Kidney (tissue), 14 donors: ENCODE results near the gene NR2C2AP. TPM values are rescaled to one million over a fixed set of nuclear protein-coding genes. Genes with fewer than 3 reads are reported as not detected.

Experiments
- DNase-seq, 5 donors: peaks; one replicate each; pipeline ENCODE4 v3.0.0-alpha.2; 2013 to 2020
- FAIRE-seq: peaks from 2 replicates; lab custom pipeline; 2012; peaks lifted over from hg19 to GRCh38; lab: Jason Lieb, UNC
- H3K27ac ChIP-seq, 2 donors: one replicate each; pipeline ENCODE4 v1.7.0; 2013; ENCODE audit warnings: low read depth in 2 of 2, low read length in 2 of 2, inconsistent platforms in 1 of 2
- H3K27me3 ChIP-seq: one replicate; pipeline ENCODE4 v1.7.1; 2013; ENCODE audit warnings: low read length, inconsistent platforms; ENCODE audit not compliant: control insufficient read depth, insufficient read depth
- H3K36me3 ChIP-seq, 3 donors: one replicate each; pipeline versions ENCODE4 v1.7.0 to v1.7.1; 2013; ENCODE audit warnings: low read length in 3 of 3, control low read depth in 1 of 3, inconsistent platforms in 1 of 3; ENCODE audit not compliant: insufficient read depth in 3 of 3, control insufficient read depth in 2 of 3
- H3K4me1 ChIP-seq, 3 donors: one replicate each; pipeline versions ENCODE4 v1.7.0 to v1.7.1; 2013; ENCODE audit warnings: low read length in 3 of 3, inconsistent platforms in 1 of 3, low read depth in 1 of 3; ENCODE audit not compliant: control insufficient read depth in 2 of 3, insufficient read depth in 2 of 3
- H3K4me3 ChIP-seq, 3 donors: one replicate each; pipeline versions ENCODE4 v1.7.0 to v1.8.1; 2013; ENCODE audit warnings: low read length in 3 of 3, control low read depth in 1 of 3, inconsistent platforms in 1 of 3
- H3K9ac ChIP-seq, 3 donors: one replicate each; pipeline versions ENCODE4 v1.7.0 to v1.7.1; 2013; ENCODE audit warnings: low read length in 3 of 3, control low read depth in 1 of 3, inconsistent platforms in 1 of 3
- H3K9me3 ChIP-seq, 3 donors: one replicate each; pipeline versions ENCODE4 v1.7.0 to v1.7.1; 2013; ENCODE audit warnings: low read length in 3 of 3, control low read depth in 1 of 3, inconsistent platforms in 1 of 3; ENCODE audit not compliant: control insufficient read depth in 2 of 3, insufficient read depth in 1 of 3
- intact Hi-C: fragments of 100-400 bp; cut with DNase I; formaldehyde crosslinking; loops from one replicate; pipeline ENCODE4 v1.11.1; 2022
- polyA plus RNA-seq: library from polyadenylated mRNA; stranded (reverse); fragments of 350-450 nt; fragmentation: Illumina TruSeq; extraction: RNeasy Lipid Tissue Mini Kit (QIAGEN cat#74804); gene quantifications from one replicate; pipeline ENCODE4 v1.2.3, GENCODE V29; 2014; ENCODE audit warnings: low read depth, low replicate concordance; ENCODE audit not compliant: insufficient read depth
- total RNA-seq: library from RNA; stranded (reverse); fragmentation: NEBNext Ultra II Directional; extraction: Animal tissue kit (Norgen Biotek cat#: 25700); gene quantifications from one replicate; pipeline ENCODE4 v1.2.1, GENCODE V29; 2021
- TF ChIP-seq, protein P1 (sequence below): IDR thresholded peaks from 3 replicates; pipeline ENCODE4 v1.5.1; 2012; ENCODE audit warnings: mild to moderate bottlenecking, moderate library complexity, borderline replicate concordance; ENCODE audit not compliant: insufficient read depth; ENCODE audit errors: extremely low read depth
- donor health status: control.
- donor health status: control.
- donor health status: control.
- donor health status: control.
- donor health status: control.
- donor health status: DM: yes; HTN: yes; CAD: no.
- donor health status: Normal renal cell carcinoma (clear cell type).

NR2C2AP gene
- total and polyA plus RNA-seq, 2 donors from 2014 or later = 13.5 to 15.5 TPM

DNA sequence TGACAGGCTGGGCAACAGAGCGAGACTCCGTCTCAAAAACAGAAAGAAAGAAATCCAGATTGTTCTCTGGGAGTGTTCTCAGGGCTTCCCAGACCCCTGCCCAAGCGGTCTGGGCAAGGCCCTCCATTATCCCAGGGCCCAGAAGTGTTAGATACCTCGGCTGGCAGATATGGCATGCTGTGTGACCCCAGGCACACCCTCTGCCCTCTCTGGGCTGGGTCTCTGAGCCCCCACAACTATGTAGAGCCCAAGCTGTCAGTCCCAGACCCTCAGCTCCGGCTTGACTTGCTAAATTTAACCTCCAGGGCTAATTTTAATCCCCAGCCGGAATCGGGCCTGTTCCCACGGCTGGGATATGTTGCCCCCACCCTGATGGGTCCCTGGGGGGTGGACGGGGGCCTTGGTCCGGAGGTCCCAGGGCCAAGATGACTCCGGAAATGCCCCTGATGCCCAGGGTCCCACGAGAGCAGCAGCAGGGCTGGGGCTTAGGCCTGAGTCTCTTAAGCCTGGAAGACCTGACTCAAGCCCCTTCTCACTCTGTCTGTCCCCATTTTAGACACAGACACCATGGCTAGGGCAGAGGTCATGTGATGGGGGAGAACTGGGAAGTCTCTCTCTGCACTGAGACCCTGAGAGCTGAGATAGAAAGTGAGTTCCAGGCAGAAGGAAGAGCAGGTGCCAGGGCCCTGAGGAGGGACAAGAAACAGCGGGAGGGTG is 50.4 kb downstream of the NR2C2AP start:
- TF ChIP-seq, protein P1, sequence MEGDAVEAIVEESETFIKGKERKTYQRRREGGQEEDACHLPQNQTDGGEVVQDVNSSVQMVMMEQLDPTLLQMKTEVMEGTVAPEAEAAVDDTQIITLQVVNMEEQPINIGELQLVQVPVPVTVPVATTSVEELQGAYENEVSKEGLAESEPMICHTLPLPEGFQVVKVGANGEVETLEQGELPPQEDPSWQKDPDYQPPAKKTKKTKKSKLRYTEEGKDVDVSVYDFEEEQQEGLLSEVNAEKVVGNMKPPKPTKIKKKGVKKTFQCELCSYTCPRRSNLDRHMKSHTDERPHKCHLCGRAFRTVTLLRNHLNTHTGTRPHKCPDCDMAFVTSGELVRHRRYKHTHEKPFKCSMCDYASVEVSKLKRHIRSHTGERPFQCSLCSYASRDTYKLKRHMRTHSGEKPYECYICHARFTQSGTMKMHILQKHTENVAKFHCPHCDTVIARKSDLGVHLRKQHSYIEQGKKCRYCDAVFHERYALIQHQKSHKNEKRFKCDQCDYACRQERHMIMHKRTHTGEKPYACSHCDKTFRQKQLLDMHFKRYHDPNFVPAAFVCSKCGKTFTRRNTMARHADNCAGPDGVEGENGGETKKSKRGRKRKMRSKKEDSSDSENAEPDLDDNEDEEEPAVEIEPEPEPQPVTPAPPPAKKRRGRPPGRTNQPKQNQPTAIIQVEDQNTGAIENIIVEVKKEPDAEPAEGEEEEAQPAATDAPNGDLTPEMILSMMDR = no peak
- Histone ChIP-seq H3K36me3 (no peaks in the 10 kb centered on the region), H3K9ac (no peak overlapping the region), H3K4me1 (no peaks in the 10 kb centered on the region), H3K4me3 (no peak overlapping the region), H3K27ac (no peak overlapping the region), H3K27me3 (no peaks in the 10 kb centered on the region), H3K9me3 (peaks cover 0 to 2% (median 0%) of the 10 kb centered on the region in 3 donors)
- intact Hi-C loops = no loop called here
- DNase-seq (no peak), FAIRE-seq (no peak)

DNA sequence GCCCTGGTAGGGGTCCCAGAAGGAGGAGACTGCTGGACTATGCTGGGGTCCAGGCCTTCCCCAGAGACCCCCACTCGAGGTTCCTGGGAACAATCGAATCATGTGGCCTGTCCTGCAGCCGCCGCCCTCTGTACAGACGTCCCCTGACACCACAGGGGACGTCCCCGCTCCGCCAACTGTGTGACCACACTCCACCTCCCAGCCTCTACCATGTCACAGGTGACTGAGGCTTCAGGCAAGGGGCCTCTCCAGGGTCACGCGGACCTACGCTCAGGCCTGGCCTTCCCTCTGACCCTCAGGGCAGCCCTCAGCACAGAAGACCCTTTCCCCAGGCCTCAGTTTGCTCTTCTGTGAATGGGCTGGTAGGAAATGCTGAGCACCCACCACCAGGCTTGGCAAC is 51.8 kb downstream of the NR2C2AP start:
- intact Hi-C loops = no loop called here
- no peak overlapping the region for H3K9ac ChIP-seq
- no peak overlapping the region for H3K4me3 ChIP-seq
- FAIRE-seq (no peak), DNase-seq (no peak)
- H3K9me3 ChIP-seq = peaks cover 0 to 2% (median 0%) of the 10 kb centered on the region in 3 donors
- no peaks in the 10 kb centered on the region for H3K4me1 ChIP-seq
- H3K36me3 ChIP-seq = no peaks in the 10 kb centered on the region
- TF ChIP-seq, protein P1 = no peak
- H3K27ac ChIP-seq = no peak overlapping the region
- H3K27me3 ChIP-seq = no peaks in the 10 kb centered on the region

Other genes starting within 250 kb of the NR2C2AP start
- gene SUGP2, start 169.9 kb downstream of the NR2C2AP start, total RNA-seq = 74.1 TPM
- gene SUGP2, start 169.9 kb downstream of the NR2C2AP start, polyA plus RNA-seq = 47.5 TPM
- gene ARMC6, start 169.8 kb downstream of the NR2C2AP start, total RNA-seq = 23.0 TPM
- gene ARMC6, start 169.8 kb downstream of the NR2C2AP start, polyA plus RNA-seq = 24.6 TPM
- 9.7 TPM for gene SLC25A42, start 139.4 kb downstream of the NR2C2AP start, total RNA-seq
- 70.7 TPM for gene SLC25A42, start 139.4 kb downstream of the NR2C2AP start, polyA plus RNA-seq
- 23.9 TPM for gene TMEM161A, start 64.9 kb downstream of the NR2C2AP start, total RNA-seq
- 37.1 TPM for gene TMEM161A, start 64.9 kb downstream of the NR2C2AP start, polyA plus RNA-seq
- gene MEF2B, start 33.2 kb downstream of the NR2C2AP start, total RNA-seq = 3.4 TPM
- 0.47 TPM for gene MEF2B, start 33.2 kb downstream of the NR2C2AP start, polyA plus RNA-seq
- 42.2 TPM for gene BORCS8, start 11.3 kb downstream of the NR2C2AP start, total RNA-seq
- gene BORCS8, start 11.3 kb downstream of the NR2C2AP start, polyA plus RNA-seq = 51.7 TPM
- gene RFXANK, start 11.2 kb downstream of the NR2C2AP start, total RNA-seq = 70.7 TPM
- gene RFXANK, start 11.2 kb downstream of the NR2C2AP start, polyA plus RNA-seq = 133 TPM
- gene NCAN, start 8.5 kb upstream of the NR2C2AP start, total RNA-seq = 0.13 TPM
- not detected for gene NCAN, start 8.5 kb upstream of the NR2C2AP start, polyA plus RNA-seq
- 1.5 TPM for gene TM6SF2, start 69.9 kb upstream of the NR2C2AP start, total RNA-seq
- 10.1 TPM for gene TM6SF2, start 69.9 kb upstream of the NR2C2AP start, polyA plus RNA-seq
- gene SUGP1, start 117.1 kb upstream of the NR2C2AP start, total RNA-seq = 53.1 TPM
- 34.7 TPM for gene SUGP1, start 117.1 kb upstream of the NR2C2AP start, polyA plus RNA-seq
- 69.8 TPM for gene MAU2, start 117.4 kb upstream of the NR2C2AP start, total RNA-seq
- gene MAU2, start 117.4 kb upstream of the NR2C2AP start, polyA plus RNA-seq = 12.3 TPM
- gene GATAD2A, start 202.3 kb upstream of the NR2C2AP start, total RNA-seq = 91.0 TPM
- gene GATAD2A, start 202.3 kb upstream of the NR2C2AP start, polyA plus RNA-seq = 18.0 TPM